Activated naive CD4-positive, alpha-beta T cell treated with anti-CD3 and anti-CD28 coated beads, Interleukin-2, amount 10 ng/mL, durations not matched to agents 7 days and 5 days (primary cell): ENCODE results near the gene COL23A1.
A peak's percentile ranks its signal among the peaks of the same experiment; 100 is the strongest.

ENCODE experiments used
- CTCF ChIA-PET: fragments of 350-600 bp; sonication (Branson Sonifier 250); formaldehyde crosslinking; loops from one replicate; lab custom pipeline; 2021; ENCODE audit warnings: antibody characterized with exemption; lab: Charles Lee
- DNase-seq: peaks from one replicate; pipeline ENCODE4 v3.0.0-alpha.2; 2020
- H3K27ac Mint-ChIP-seq: one replicate; pipeline ENCODE4 v1.8.0; 2021; ENCODE audit warnings: mild to moderate bottlenecking, moderate library complexity, mixed read lengths
- H3K27me3 Mint-ChIP-seq: one replicate; pipeline ENCODE4 v1.8.0; 2021; ENCODE audit warnings: mild to moderate bottlenecking, mixed read lengths
- H3K36me3 Mint-ChIP-seq: one replicate; pipeline ENCODE4 v1.8.0; 2021; ENCODE audit warnings: mixed read lengths
- H3K4me1 Mint-ChIP-seq: one replicate; pipeline ENCODE4 v1.8.0; 2021; ENCODE audit warnings: mixed read lengths
- H3K4me3 Mint-ChIP-seq: one replicate; pipeline ENCODE4 v1.8.0; 2021; ENCODE audit warnings: mild to moderate bottlenecking, moderate library complexity, mixed read lengths
- H3K9me3 Mint-ChIP-seq: one replicate; pipeline ENCODE4 v1.8.0; 2021; ENCODE audit warnings: mixed read lengths

Gene COL23A1

DNA sequence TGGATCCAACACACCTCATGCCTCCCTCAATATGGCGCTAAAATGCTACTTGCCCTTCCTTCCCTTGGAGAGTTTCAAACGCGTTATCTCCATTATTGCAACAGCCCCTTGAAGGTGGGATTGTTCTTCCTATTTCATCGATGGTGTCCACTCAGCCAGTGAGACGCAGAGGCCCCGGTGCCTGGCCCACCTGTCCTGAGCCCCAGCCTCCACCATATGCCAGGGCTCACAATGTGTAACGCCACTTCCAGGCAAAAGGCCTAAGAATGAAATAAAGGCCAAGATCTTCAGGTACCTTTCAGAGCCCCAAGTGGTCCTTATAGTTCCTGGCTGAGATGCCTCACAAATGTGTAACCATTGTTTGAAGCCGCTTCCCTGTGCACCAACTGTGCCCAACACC is 186.8 kb downstream of the COL23A1 start:
- no peak for DNase-seq
- H3K27ac Mint-ChIP-seq = no peak overlapping the region
- no peaks in the 10 kb centered on the region for H3K4me1 Mint-ChIP-seq
- no peak overlapping the region for H3K4me3 Mint-ChIP-seq
- peaks cover 9% of the 10 kb centered on the region for H3K27me3 Mint-ChIP-seq
- H3K9me3 Mint-ChIP-seq = peaks cover 2% of the 10 kb centered on the region
- no peaks in the 10 kb centered on the region for H3K36me3 Mint-ChIP-seq
- CTCF ChIA-PET = no interaction called here

- H3K4me3 Mint-ChIP-seq = no peak overlapping the region
- peaks cover 14% of the 10 kb centered on the region for H3K27me3 Mint-ChIP-seq
- H3K36me3 Mint-ChIP-seq = no peaks in the 10 kb centered on the region
- H3K4me1 Mint-ChIP-seq = no peaks in the 10 kb centered on the region
- CTCF ChIA-PET = no interaction called here
- no peaks in the 10 kb centered on the region for H3K9me3 Mint-ChIP-seq
- no peak for DNase-seq
- no peak overlapping the region for H3K27ac Mint-ChIP-seq
Observed at GRCh38 chr5:178399701-178400095, 190.5 kb downstream of the COL23A1 start.

DNA sequence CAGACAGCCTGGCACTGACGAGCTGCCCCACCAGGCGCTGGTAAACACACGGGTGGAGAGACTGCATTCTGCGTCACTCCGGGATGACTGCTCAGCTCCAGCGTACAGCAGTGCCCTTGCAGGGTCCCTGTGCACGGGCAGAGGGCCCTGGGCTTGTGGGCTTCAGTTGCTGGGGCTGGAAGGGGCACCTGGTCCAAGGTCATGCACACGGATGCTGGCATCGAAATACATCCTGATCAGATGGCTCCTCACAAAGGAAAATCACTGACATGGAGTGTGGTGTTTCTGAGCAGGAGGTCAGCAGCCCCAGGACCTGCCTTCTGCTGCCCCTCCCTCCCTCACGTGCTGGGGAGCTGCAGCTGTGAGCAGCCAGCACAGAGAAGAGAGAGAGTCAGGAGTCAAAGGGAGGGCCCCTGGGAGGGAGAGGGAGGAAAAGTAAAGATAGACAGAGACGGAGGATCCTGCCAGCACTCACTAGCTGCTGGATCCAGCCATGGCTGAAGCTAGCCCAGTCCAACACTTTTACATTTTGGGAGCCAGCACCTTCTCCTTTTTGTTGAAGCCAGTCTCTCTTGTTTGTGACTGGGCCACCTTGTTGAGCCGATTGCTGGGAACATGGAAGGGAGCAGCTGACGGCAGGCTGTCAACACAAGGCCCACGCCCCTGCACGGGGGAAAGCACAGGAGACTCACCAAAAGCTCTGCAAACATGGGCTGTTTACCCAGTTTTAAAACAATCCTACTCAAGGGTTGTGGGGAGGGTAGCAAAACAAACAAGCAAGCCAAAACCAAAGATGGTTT is 191.1 kb downstream of the COL23A1 start:
- CTCF ChIA-PET = no interaction called here
- no peaks in the 10 kb centered on the region for H3K9me3 Mint-ChIP-seq
- H3K4me3 Mint-ChIP-seq = no peak overlapping the region
- no peaks in the 10 kb centered on the region for H3K4me1 Mint-ChIP-seq
- H3K27ac Mint-ChIP-seq = no peak overlapping the region
- H3K27me3 Mint-ChIP-seq = peaks cover 14% of the 10 kb centered on the region
- DNase-seq = peak; percentile 13
- H3K36me3 Mint-ChIP-seq = no peaks in the 10 kb centered on the region

DNA sequence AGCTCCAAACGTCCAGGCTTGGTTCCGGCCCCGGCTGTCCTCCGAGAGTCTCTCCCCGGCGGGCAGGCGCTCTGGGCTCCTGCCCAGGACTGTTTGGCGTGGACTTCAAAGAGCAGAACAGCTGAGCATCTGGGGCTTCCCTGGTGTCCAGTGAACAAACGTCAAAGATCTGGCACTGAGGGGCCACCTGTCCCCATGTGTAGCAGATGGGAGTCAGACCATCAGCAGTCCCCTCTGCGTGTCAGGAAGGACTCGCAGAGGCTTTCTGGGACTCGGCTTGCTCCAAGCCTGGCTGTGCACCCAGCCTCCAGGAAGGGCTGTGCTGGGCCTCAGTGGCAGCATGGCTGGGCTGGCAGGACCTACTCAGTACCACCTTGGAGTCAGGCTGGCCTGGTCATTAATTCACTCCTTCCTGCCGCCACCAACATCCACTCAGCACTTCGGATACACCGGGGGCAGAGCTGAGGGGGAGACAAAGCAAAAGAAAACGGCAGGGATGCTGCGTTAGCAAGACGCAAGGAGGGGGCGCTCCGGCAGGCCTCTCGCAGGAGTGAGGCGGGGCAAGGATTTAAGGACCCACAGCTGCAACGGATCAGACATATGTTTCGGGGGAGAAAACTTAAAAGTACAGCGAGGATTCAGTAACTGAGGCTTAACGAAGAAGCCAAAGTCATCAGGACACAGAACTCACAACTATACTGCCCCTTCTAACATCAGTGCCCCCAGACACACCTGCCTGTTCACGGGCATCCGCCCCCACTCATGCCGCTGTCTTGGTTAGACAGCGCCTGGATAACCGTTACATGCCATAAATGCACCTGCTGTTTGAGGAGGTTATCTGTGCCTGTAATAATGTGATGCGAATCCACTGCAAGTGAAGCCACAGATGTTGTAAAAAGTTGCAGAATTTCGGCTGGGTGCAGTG is 193.1 kb downstream of the COL23A1 start:
- Mint-ChIP-seq H3K27ac (no peak overlapping the region), H3K4me1 (no peaks in the 10 kb centered on the region), H3K27me3 (peaks cover 9% of the 10 kb centered on the region), H3K36me3 (no peaks in the 10 kb centered on the region), H3K9me3 (no peaks in the 10 kb centered on the region), H3K4me3 (no peak overlapping the region)
- CTCF ChIA-PET = no interaction called here
- peak; percentile 15 for DNase-seq

DNA sequence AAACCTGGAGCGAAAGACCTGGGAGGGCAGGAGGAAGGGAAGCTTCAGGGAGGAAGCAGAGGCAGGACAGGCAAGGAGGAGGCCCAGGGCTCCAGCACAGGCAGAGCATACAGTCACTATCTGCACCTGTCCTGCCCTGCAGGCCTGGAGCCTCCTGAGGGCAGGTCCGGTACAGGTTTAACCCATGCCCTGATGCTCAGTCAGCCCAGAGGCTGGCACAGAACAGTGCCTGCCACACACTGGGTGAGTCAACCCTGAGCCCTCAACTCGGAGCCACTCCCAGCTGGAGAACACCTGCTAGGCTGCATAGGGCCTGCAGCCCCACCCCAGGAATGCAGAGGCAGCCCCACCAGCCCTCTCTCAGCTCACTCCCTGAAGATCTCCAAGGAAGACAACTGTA is 196.1 kb downstream of the COL23A1 start:
- H3K27me3 Mint-ChIP-seq = peaks cover 8% of the 10 kb centered on the region
- H3K9me3 Mint-ChIP-seq = no peaks in the 10 kb centered on the region
- peak; percentile 18 for DNase-seq
- no peak overlapping the region for H3K27ac Mint-ChIP-seq
- CTCF ChIA-PET = no interaction called here
- H3K4me1 Mint-ChIP-seq = no peaks in the 10 kb centered on the region
- H3K36me3 Mint-ChIP-seq = no peaks in the 10 kb centered on the region
- H3K4me3 Mint-ChIP-seq = no peak overlapping the region

- CTCF ChIA-PET = no interaction called here
- no peaks in the 10 kb centered on the region for H3K36me3 Mint-ChIP-seq
- H3K4me1 Mint-ChIP-seq = no peaks in the 10 kb centered on the region
- H3K4me3 Mint-ChIP-seq = no peak overlapping the region
- H3K27ac Mint-ChIP-seq = no peak overlapping the region
- H3K27me3 Mint-ChIP-seq = peaks cover 5% of the 10 kb centered on the region
- peak; percentile 16 for DNase-seq
- no peaks in the 10 kb centered on the region for H3K9me3 Mint-ChIP-seq
Observed at GRCh38 chr5:178392931-178393394, 197.2 kb downstream of the COL23A1 start.

DNA sequence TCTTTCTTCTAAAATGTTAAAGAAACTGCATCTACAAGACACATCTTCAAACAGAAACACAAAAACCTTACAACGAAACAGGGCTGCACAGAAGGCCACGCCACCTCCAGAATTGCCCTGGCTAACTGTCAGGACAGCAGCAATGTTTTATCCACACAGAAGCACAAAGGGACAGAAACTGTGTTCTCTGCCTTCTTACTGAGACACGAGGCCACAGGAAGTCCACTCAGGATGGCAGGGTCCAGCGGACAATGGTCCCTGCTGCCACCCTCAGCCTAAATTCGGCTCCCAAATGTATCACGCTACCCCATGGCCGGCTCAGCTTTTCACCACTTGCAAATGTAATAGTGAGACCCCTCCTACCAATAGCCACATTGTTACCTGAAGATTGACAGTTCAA is 197.8 kb downstream of the COL23A1 start:
- H3K36me3 Mint-ChIP-seq = no peaks in the 10 kb centered on the region
- no peaks in the 10 kb centered on the region for H3K4me1 Mint-ChIP-seq
- CTCF ChIA-PET = no interaction called here
- peak; percentile 1 for DNase-seq
- no peak overlapping the region for H3K27ac Mint-ChIP-seq
- H3K27me3 Mint-ChIP-seq = peaks cover 5% of the 10 kb centered on the region
- H3K4me3 Mint-ChIP-seq = no peak overlapping the region
- H3K9me3 Mint-ChIP-seq = no peaks in the 10 kb centered on the region

GRCh38 chr5:178391480-178391879 is 198.7 kb downstream of the COL23A1 start:
- Mint-ChIP-seq H3K27me3 (peaks cover 7% of the 10 kb centered on the region), H3K4me3 (no peak overlapping the region), H3K4me1 (no peaks in the 10 kb centered on the region), H3K9me3 (no peaks in the 10 kb centered on the region), H3K36me3 (no peaks in the 10 kb centered on the region), H3K27ac (no peak overlapping the region)
- CTCF ChIA-PET = no interaction called here
- DNase-seq = no peak

DNA sequence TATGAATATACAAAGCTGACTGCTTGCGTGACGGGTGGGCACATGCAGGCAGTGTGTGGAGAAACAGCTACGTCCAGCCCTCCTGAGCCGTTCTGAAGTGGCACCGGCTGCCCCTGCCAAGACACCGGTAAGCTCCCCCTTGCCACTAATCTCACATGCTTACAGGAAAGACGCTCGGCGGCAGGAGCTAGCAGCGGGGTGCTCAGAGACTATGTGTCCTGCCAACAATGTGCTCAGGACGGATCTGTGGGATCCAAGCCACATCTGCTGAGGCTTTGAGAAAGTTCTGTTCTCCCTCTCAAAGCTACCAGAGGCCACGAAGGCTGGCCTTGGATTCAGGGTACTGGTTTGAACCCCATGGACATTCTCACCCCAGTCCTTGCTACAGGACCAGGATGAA is 200.4 kb downstream of the COL23A1 start:
- H3K4me1 Mint-ChIP-seq = no peaks in the 10 kb centered on the region

GRCh38 chr5:178389026-178389729 is 201.0 kb downstream of the COL23A1 start:
- no peaks in the 10 kb centered on the region for H3K9me3 Mint-ChIP-seq
- H3K4me3 Mint-ChIP-seq = no peak overlapping the region
- no peaks in the 10 kb centered on the region for H3K4me1 Mint-ChIP-seq
- no peak overlapping the region for H3K27ac Mint-ChIP-seq
- CTCF ChIA-PET = interaction anchor here (1.0 kb wide), 1 partner anchor 109 kb away, joined by 3 read pairs; no protein-coding TSS in a partner anchor
- H3K27me3 Mint-ChIP-seq = peaks cover 10% of the 10 kb centered on the region
- DNase-seq = no peak
- no peaks in the 10 kb centered on the region for H3K36me3 Mint-ChIP-seq

More for the DNA sequence above, 200.4 kb downstream of the COL23A1 start:
- Mint-ChIP-seq H3K36me3 (no peaks in the 10 kb centered on the region), H3K9me3 (no peaks in the 10 kb centered on the region), H3K27ac (no peak overlapping the region), H3K4me3 (no peak overlapping the region), H3K27me3 (peaks cover 10% of the 10 kb centered on the region)
- CTCF ChIA-PET = interaction anchor here (1.0 kb wide), 1 partner anchor 109 kb away, joined by 3 read pairs; no protein-coding TSS in a partner anchor
- no peak for DNase-seq

GRCh38 chr5:178388386-178389025 is 201.7 kb downstream of the COL23A1 start:
- Mint-ChIP-seq H3K4me1 (no peaks in the 10 kb centered on the region), H3K4me3 (no peak overlapping the region), H3K27ac (no peak overlapping the region), H3K27me3 (peaks cover 10% of the 10 kb centered on the region), H3K9me3 (no peaks in the 10 kb centered on the region), H3K36me3 (no peaks in the 10 kb centered on the region)
- peak; percentile 5 for DNase-seq
- CTCF ChIA-PET = no interaction called here

DNA sequence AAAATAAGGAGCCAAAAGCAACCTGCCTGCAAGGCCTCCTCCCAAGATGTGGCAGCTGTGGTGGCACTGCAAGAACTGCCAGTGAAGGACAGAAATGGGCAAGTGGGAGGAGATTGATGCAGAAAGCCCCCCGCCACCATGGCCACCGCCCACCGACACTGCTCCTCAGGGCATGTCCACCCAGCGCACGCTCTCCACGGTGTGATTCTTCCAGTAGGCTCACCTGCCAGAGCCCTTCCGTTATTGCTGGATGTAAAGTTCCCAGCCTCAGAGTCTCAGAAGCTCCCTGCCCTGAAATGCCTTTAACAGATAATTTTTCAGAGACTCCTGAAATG is 202.4 kb downstream of the COL23A1 start:
- Mint-ChIP-seq H3K4me3 (no peak overlapping the region), H3K36me3 (no peaks in the 10 kb centered on the region), H3K9me3 (no peaks in the 10 kb centered on the region), H3K27ac (no peak overlapping the region), H3K4me1 (no peaks in the 10 kb centered on the region), H3K27me3 (peaks cover 10% of the 10 kb centered on the region)
- DNase-seq = no peak
- CTCF ChIA-PET = no interaction called here

DNA sequence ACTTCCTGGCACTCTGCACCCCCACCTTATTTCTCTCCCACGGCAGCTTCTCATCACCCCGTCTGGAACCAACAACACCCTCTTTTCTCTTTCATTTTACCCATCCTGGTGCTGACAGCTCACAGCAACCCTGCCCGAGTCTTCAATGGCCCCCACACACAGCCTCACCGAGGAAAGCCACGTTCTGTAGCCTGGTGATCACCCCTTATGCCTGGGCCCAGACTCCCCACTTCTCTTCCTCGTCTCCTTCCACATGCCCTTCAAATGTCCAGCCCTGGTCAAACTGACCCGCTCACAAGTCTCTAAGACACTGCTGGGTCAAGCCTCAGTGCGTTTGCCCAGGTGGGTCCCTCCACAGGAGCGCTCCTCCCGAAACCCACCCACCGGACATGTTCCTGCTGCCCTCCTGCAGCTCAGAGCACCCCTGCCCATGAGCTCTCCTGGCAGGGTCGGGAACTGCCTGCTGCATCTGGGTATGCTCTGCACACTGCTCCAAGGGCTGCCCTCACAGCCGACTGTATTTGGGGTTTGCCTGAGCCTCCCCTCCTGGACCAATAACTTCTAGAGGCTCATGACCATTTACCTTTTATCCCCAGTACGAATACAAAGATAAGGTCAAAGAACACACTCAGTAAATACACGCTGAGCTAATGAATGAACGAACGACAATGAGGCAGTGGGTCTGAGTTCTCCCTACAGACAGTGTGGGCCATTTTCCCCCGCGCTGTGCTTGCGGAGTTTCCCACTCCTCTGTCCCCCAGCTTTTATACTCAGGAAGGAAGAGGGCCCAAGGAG is 202.9 kb downstream of the COL23A1 start:
- no peaks in the 10 kb centered on the region for H3K4me1 Mint-ChIP-seq

More for the DNA sequence above, 202.9 kb downstream of the COL23A1 start:
- peak; percentile 8 for DNase-seq
- H3K27ac Mint-ChIP-seq = no peak overlapping the region
- H3K27me3 Mint-ChIP-seq = peaks cover 10% of the 10 kb centered on the region
- no peak overlapping the region for H3K4me3 Mint-ChIP-seq
- H3K9me3 Mint-ChIP-seq = no peaks in the 10 kb centered on the region
- no peaks in the 10 kb centered on the region for H3K36me3 Mint-ChIP-seq
- CTCF ChIA-PET = no interaction called here
